D721Med (cell line): ENCODE data around the gene BMPR1A.

Experiments used
- DNase-seq: peaks from one replicate; pipeline ENCODE4 v3.0.0; 2011; ENCODE audit warnings: low spot score; ENCODE audit not compliant: insufficient read length
- FAIRE-seq: peaks from 2 replicates; lab custom pipeline; 2011; peaks lifted over from hg19 to GRCh38; lab: Jason Lieb, UNC
- TF ChIP-seq, protein P1 (sequence below): IDR thresholded peaks from 2 replicates; pipeline ENCODE4 v1.5.1; 2012; ENCODE audit warnings: mild to moderate bottlenecking, control low read depth; ENCODE audit not compliant: insufficient read depth; ENCODE audit errors: missing control alignments

BMPR1A gene

DNA sequence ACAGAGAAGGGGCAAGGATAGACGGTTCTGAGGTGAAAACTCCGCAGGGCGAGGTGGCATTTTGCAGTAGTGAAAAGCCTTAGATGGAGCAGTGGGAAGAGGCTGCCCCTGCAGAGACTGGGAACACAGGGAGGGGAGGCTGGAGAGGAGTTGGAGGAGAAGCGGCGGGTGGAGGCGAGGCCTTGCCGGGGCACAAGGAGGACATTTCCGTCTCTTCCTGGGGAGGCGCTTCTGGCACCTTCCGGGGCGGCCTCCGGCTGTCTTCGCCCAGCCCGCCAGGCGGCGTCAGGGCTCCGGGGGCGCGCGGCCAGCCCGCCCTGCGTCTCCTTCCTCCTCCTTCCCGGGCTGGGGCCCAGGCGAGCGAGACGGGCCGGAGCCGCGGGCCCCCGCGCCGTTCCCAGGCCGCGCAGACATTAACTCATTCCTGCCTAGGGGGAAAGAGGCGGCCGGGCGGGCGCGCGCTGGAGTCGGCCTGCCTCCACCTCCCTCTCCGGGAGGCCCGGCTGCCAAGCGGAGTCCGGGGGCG, 45.4 kb upstream of the BMPR1A start:
- DNase-seq, result peak; percentile 89
- no peak for FAIRE-seq
- TF ChIP-seq, protein P1, sequence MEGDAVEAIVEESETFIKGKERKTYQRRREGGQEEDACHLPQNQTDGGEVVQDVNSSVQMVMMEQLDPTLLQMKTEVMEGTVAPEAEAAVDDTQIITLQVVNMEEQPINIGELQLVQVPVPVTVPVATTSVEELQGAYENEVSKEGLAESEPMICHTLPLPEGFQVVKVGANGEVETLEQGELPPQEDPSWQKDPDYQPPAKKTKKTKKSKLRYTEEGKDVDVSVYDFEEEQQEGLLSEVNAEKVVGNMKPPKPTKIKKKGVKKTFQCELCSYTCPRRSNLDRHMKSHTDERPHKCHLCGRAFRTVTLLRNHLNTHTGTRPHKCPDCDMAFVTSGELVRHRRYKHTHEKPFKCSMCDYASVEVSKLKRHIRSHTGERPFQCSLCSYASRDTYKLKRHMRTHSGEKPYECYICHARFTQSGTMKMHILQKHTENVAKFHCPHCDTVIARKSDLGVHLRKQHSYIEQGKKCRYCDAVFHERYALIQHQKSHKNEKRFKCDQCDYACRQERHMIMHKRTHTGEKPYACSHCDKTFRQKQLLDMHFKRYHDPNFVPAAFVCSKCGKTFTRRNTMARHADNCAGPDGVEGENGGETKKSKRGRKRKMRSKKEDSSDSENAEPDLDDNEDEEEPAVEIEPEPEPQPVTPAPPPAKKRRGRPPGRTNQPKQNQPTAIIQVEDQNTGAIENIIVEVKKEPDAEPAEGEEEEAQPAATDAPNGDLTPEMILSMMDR, result peak; percentile 69

DNA sequence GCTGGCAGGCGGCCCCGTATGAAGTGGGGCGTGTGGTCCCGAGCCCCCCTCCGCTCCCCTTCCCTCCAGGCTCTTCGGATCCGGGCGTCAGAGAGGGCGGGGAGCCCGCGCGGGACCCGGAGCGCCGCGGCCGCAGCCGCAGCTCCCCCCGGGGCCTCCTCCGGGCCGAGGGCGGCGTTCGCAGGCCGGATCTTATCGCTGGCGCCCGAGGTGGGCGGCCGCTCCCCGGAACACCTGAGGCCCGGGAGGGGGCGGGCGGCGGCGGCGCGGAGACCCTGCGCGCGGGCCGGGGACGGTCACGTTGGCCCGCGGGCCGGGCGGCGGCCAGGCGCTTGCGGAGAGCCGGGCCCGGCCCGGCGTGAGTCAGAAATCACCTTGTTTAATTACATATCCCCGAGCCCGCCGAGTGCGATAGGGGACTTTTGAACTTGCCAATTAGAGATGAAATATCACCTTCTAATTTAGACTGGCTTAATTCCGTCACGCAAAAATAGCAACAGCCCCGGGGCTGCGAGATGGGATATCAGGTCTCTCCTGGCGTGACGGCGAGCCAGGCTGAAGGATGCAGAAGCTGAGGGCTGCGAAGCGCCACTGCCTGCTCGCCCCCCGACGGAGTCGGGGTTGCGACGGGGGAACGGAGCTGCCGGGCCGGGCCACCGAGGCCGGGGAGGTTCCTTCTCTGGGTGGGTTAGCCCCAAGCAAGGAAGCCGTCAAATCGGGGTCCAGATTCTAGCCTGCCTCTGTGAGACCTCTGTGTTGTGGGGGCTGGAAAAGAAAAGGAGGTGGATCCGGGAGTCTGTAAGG, 44.7 kb upstream of the BMPR1A start:
- TF ChIP-seq, protein P1, result no peak
- FAIRE-seq (no peak), DNase-seq (peak; percentile 49)

DNA sequence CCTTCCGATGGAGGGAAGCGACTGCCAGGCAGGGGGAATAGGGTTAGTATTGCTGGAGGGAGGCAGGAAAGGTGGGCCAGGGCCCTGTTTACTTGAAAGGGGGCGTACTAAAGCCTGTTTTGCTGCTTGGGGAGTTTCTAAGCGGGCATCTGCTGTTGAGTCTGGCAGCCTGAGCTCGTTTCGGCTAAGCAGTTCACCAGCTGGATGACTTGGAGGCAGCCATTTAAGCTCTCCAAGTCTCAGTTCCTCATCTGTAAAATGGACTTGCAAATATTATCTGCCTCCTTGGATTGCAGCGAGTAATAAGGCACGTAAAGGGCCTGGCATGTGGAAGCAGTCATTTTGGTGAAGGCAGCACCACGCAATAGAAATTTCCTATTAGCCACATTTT, 44.1 kb upstream of the BMPR1A start:
- TF ChIP-seq, protein P1, result peak; percentile 5
- DNase-seq (peak; percentile 42), FAIRE-seq (no peak)

DNA sequence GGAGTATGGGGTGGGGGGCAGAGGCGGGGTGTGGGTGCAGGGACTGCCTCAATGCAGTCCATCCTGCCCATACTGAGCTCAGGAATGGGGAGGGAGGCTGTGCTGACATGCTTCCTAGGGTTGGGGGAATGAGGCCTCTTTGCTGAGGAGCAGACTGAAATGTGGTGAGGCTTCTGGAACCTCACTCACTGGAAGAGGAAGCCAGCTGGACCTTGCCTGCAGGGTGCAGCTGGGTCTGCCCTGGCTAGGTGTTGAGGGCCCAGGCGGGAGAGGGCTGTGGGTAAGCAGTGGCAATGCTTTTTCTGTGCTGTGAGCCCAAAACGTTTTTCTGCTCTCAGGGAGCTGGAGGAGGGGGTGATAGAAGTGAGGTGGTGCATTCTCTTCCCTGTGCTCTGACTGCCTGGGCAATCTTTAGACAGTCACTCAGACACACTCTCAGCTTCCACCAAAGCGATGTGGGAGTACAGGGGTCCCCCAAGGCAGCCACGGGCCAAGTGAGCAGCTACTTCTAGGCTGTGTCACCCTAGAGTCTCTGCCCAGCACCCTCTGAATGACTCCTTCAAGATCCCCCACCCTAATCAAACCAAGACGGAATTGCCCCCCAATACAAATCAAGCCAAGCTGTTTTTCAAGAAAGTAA, 41.1 kb upstream of the BMPR1A start:
- TF ChIP-seq, protein P1, result no peak
- DNase-seq, result no peak
- no peak for FAIRE-seq

DNA sequence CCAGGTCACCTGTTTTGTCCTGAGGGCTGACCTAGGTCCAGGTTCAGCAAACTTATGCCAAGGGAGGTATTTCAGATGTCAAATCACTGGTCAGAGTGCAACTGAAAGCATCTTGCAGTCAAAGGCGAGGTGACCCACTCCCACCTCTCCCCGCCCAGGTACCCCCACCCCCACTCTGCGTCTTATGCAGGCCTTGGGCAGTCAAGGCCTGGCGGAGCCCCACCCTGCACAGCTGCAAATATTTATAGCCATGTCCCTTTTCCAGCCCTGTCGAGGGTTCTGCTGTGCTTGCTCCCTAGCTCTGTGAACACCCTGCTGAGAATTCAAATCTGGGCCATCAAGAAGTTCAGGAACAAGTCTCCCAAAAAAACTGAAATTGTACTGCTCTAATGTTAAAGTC, 40.6 kb upstream of the BMPR1A start:
- FAIRE-seq (no peak), DNase-seq (no peak)
- TF ChIP-seq, protein P1, result no peak

DNA sequence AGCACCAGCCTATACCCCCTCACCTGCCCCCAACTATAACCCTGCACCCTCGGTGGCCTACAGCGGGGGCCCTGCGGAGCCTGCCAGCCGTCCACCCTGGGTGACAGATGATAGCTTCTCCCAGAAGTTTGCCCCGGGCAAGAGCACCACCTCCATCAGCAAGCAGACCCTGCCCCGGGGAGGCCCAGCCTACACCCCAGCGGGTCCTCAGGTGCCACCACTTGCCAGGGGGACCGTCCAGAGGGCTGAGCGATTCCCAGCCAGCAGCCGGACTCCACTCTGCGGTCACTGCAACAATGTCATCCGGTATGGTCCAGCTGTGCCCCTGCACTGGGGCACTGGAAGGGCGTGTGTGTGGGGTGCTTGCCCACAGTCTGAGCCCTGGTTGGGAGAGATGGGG, 40.0 kb upstream of the BMPR1A start:
- TF ChIP-seq, protein P1, result no peak
- no peak for FAIRE-seq
- no peak for DNase-seq
